Hepatocyte (in vitro differentiated cells): Measurements from ENCODE around the gene ISOC1.

Experiments
- CTCF ChIP-seq: fragments of 200-600 bp; sonication (generic); IDR thresholded peaks from 2 replicates; pipeline ENCODE4 v1.5.1; 2016; ENCODE audit warnings: antibody characterized with exemption, mild to moderate bottlenecking; ENCODE audit not compliant: poor library complexity
- EZH2 ChIP-seq: fragments of 200-600 bp; sonication (generic); IDR thresholded peaks from 2 replicates; pipeline ENCODE4 v1.6.1; 2016; ENCODE audit warnings: antibody characterized with exemption, mild to moderate bottlenecking, borderline replicate concordance
- EZH2phosphoT487 ChIP-seq: fragments of 200-600 bp; sonication (generic); IDR thresholded peaks from one replicate; pipeline ENCODE4 v1.6.1; 2018; ENCODE audit warnings: antibody characterized with exemption, mild to moderate bottlenecking, low read depth, moderate library complexity; ENCODE audit not compliant: unreplicated experiment, severe bottlenecking

- TF ChIP-seq EZH2 (no peak), CTCF (no peak), EZH2phosphoT487 (no peak)
Measured at GRCh38 chr5:129048509-129048908, 46.0 kb upstream of the ISOC1 start.
